Uterus (tissue), 4 donors: ENCODE data around the gene SUGP1. TPM values are rescaled to one million over a fixed set of nuclear protein-coding genes. Genes with fewer than 3 reads are reported as not detected.

Source experiments
- DNase-seq, 2 donors: peaks; one replicate each; pipeline ENCODE4 v3.0.0-alpha.2; 2019 to 2020
- H3K27ac ChIP-seq, 2 donors: fragments of 200-600 bp; sonication (generic); 1 replicate in 1 of 2; 2 replicates in 1 of 2; pipeline ENCODE4 v1.5.1; 2016 to 2018
- H3K27me3 ChIP-seq, 2 donors: fragments of 200-600 bp; sonication (generic); one replicate each; pipeline ENCODE4 v1.5.1; 2018 to 2019; ENCODE audit warnings: control low read depth in 1 of 2
- H3K36me3 ChIP-seq, 2 donors: fragments of 200-600 bp; sonication (generic); one replicate each; pipeline ENCODE4 v1.5.1; 2019; ENCODE audit warnings: control low read depth in 1 of 2
- H3K4me1 ChIP-seq, 2 donors: fragments of 200-600 bp; sonication (generic); one replicate each; pipeline ENCODE4 v1.5.1; 2018 to 2019; ENCODE audit warnings: control low read depth in 1 of 2
- H3K4me3 ChIP-seq, 2 donors: fragments of 200-600 bp; sonication (generic); 1 replicate in 1 of 2; 2 replicates in 1 of 2; pipeline ENCODE4 v1.5.1; 2018 to 2019; ENCODE audit warnings: mild to moderate bottlenecking in 1 of 2
- H3K9me3 ChIP-seq, 2 donors: fragments of 200-600 bp; sonication (generic); one replicate each; pipeline ENCODE4 v1.5.1; 2019; ENCODE audit warnings: control low read depth in 1 of 2
- CTCF ChIP-seq, 4 experiments: fragments of 200-600 bp in 2 of 4; fragments of 450-650 bp in 2 of 4; sonication (generic) in 2 of 4; IDR thresholded peaks; one replicate each; pipeline ENCODE4 v1.5.1; 2016 to 2019; ENCODE audit warnings: antibody characterized with exemption in 4 of 4, mild to moderate bottlenecking in 2 of 4, moderate library complexity in 1 of 4
- POLR2A ChIP-seq, 2 donors: fragments of 450-650 bp; IDR thresholded peaks; one replicate each; pipeline ENCODE4 v1.6.1; 2016; ENCODE audit warnings: antibody characterized with exemption in 2 of 2, mild to moderate bottlenecking in 1 of 2, moderate library complexity in 1 of 2
- intact Hi-C: fragments of 100-400 bp; cut with DNase I; formaldehyde crosslinking; loops from one replicate; pipeline ENCODE4 v1.15.1; 2023; ENCODE audit warnings: low total_unique reads
- total RNA-seq, 4 donors: library from RNA; depleted of rRNA in 3 of 4; stranded (reverse); fragments of >200 nt in 3 of 4; gene quantifications; one replicate each; pipeline versions ENCODE4 v1.1.0 to v1.2.4, GENCODE V29; 2014 to 2023
- donor health status: DM: yes; HTN: yes; CAD: no.

Gene SUGP1
- total RNA-seq, 4 donors from 2014 or later = 9.5 to 43.6 (median 14.0) TPM

- Histone ChIP-seq H3K36me3 (no peaks in the 10 kb centered on the region), H3K4me3 (no peak overlapping the region), H3K4me1 (no peaks in the 10 kb centered on the region), H3K27me3 (no peaks in the 10 kb centered on the region), H3K9me3 (no peaks in the 10 kb centered on the region), H3K27ac (no peak overlapping the region)
- intact Hi-C loops = no loop called here
- TF ChIP-seq POLR2A (IDR thresholded peaks at IDR 0.05) (no peak), CTCF (IDR thresholded peaks at IDR 0.05) (no peak)
- DNase-seq = no peak
Measured at GRCh38 chr19:19300613-19301012, 19.7 kb downstream of the SUGP1 start.

GRCh38 chr19:19297759-19298158 lies 22.6 kb downstream of the SUGP1 start:
- intact Hi-C loops = no loop called here
- H3K9me3 ChIP-seq = no peaks in the 10 kb centered on the region
- DNase-seq = no peak
- no peaks in the 10 kb centered on the region for H3K4me1 ChIP-seq
- TF ChIP-seq CTCF (IDR thresholded peaks at IDR 0.05) = no peak
- TF ChIP-seq POLR2A (IDR thresholded peaks at IDR 0.05) = no peak
- no peaks in the 10 kb centered on the region for H3K27me3 ChIP-seq
- no peak overlapping the region for H3K4me3 ChIP-seq
- H3K36me3 ChIP-seq = no peaks in the 10 kb centered on the region
- no peak overlapping the region for H3K27ac ChIP-seq

- TF ChIP-seq CTCF (IDR thresholded peaks at IDR 0.05) = no peak
- TF ChIP-seq POLR2A (IDR thresholded peaks at IDR 0.05) = no peak
- intact Hi-C loops = no loop called here
- no peaks in the 10 kb centered on the region for H3K27me3 ChIP-seq
- H3K36me3 ChIP-seq = no peaks in the 10 kb centered on the region
- no peak overlapping the region for H3K27ac ChIP-seq
- no peak for DNase-seq
- no peaks in the 10 kb centered on the region for H3K9me3 ChIP-seq
- H3K4me3 ChIP-seq = no peak overlapping the region
- no peaks in the 10 kb centered on the region for H3K4me1 ChIP-seq
Measured at GRCh38 chr19:19296953-19297689, 23.2 kb downstream of the SUGP1 start.

GRCh38 chr19:19294914-19295313 lies 25.4 kb downstream of the SUGP1 start:
- TF ChIP-seq CTCF (IDR thresholded peaks at IDR 0.05) (no peak), POLR2A (IDR thresholded peaks at IDR 0.05) (no peak)
- H3K4me3 ChIP-seq = no peak overlapping the region
- no peak for DNase-seq
- H3K9me3 ChIP-seq = no peaks in the 10 kb centered on the region
- no peak overlapping the region for H3K27ac ChIP-seq
- H3K36me3 ChIP-seq = no peaks in the 10 kb centered on the region
- H3K4me1 ChIP-seq = no peaks in the 10 kb centered on the region
- H3K27me3 ChIP-seq = no peaks in the 10 kb centered on the region
- intact Hi-C loops = no loop called here

GRCh38 chr19:19292607-19293006 lies 27.7 kb downstream of the SUGP1 start:
- Histone ChIP-seq H3K4me1 (no peaks in the 10 kb centered on the region), H3K36me3 (no peaks in the 10 kb centered on the region), H3K9me3 (no peaks in the 10 kb centered on the region), H3K27me3 (no peaks in the 10 kb centered on the region), H3K27ac (no peak overlapping the region), H3K4me3 (no peak overlapping the region)
- TF ChIP-seq POLR2A (IDR thresholded peaks at IDR 0.05) (no peak), CTCF (IDR thresholded peaks at IDR 0.05) (no peak)
- intact Hi-C loops = no loop called here
- no peak for DNase-seq
